Left lung (tissue), 10 donors: Measurements from ENCODE around the gene KARS1. TPM values are rescaled to one million over a fixed set of nuclear protein-coding genes. Genes with fewer than 3 reads are reported as not detected.
A peak's percentile ranks its signal among the peaks of the same experiment; 100 is the strongest.

Experiments used
- ATAC-seq: fragments of 200-7000 bp; cut with Tn5 transposase; one replicate; pipeline ENCODE4 v1.9.1; 2020; ENCODE audit warnings: moderate library complexity
- DNase-seq, 4 donors: peaks; one replicate each; pipeline ENCODE4 v3.0.0-alpha.2; 2013 to 2020
- H3K27ac ChIP-seq, 2 donors: fragments of 200-600 bp; sonication (generic) in 1 of 2; one replicate each; pipeline versions ENCODE4 v1.5.0 to v1.8.0; 2020 to 2021
- H3K27me3 ChIP-seq, 2 donors: fragments of 200-600 bp; sonication (generic) in 1 of 2; one replicate each; pipeline versions ENCODE4 v1.5.0 to v1.8.0; 2020 to 2021
- H3K36me3 ChIP-seq, 2 donors: fragments of 200-600 bp; sonication (generic) in 1 of 2; one replicate each; pipeline versions ENCODE4 v1.5.0 to v1.8.0; 2020 to 2021
- H3K4me1 ChIP-seq, 2 donors: fragments of 200-600 bp; one replicate each; pipeline ENCODE4 v1.8.0; 2021
- H3K4me3 ChIP-seq, 2 donors: fragments of 200-600 bp; sonication (generic) in 1 of 2; one replicate each; pipeline versions ENCODE4 v1.5.0 to v1.8.0; 2020 to 2021; ENCODE audit warnings: mild to moderate bottlenecking in 1 of 2
- H3K9me3 ChIP-seq, 2 donors: fragments of 200-600 bp; sonication (generic) in 1 of 2; one replicate each; pipeline versions ENCODE4 v1.5.0 to v1.8.0; 2020 to 2021
- intact Hi-C, 2 donors: fragments of 100-400 bp; cut with DNase I; formaldehyde crosslinking; loops; one replicate each; pipeline versions ENCODE4 v1.11.2 to v1.14.2; 2022
- polyA plus RNA-seq, 6 donors: library from polyadenylated mRNA; unstranded; fragments of 120-200 nt; gene quantifications; one replicate each; pipeline ENCODE4 v1.2.1, GENCODE V29; 2013; ENCODE audit not compliant: insufficient read length in 6 of 6
- total RNA-seq, 2 donors: library from RNA; stranded (reverse); fragmentation: NEBNext Ultra II Directional; extraction: Animal tissue kit (Norgen Biotek cat#: 25700); gene quantifications; one replicate each; pipeline ENCODE4 v1.2.1, GENCODE V29; 2021
- TF ChIP-seq, protein P1 (sequence below), 2 donors: fragments of 200-600 bp; sonication (generic) in 1 of 2; IDR thresholded peaks; one replicate each; pipeline versions ENCODE4 v1.5.0 to v1.8.0; 2021; ENCODE audit warnings: antibody characterized with exemption in 2 of 2
- donor health status: DM: no; HTN: yes; CAD: no.
- donor health status: DM: no; HTN: no; CAD: no.

The KARS1 gene
- total and polyA plus RNA-seq, 8 donors, result 80.0 to 128 (median 122) TPM

DNA sequence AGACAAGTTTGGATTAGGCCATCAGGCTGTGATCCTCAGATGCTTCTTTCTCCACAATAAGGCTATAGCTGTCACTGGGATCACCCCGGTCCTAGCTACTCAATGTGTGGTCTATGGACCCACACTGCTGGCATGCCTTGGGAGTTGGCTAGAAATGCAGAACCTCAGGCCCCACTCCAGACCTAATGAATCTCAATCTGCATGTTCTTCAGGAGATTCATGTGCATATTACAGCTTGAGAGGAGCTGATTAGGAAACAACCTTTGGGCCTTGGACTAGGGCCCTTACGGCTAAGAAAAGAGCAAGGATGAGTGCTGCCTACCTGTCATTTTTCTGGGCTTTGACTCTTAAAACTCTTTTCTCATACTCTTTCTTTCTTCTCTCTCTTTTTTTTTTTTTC is 31.8 kb downstream of the KARS1 start:
- ATAC-seq (no peak), DNase-seq (no peak)
- Histone ChIP-seq H3K36me3 (peaks cover 0 to 94% of the 10 kb centered on the region in 2 donors), H3K4me3 (no peak overlapping the region), H3K27me3 (no peaks in the 10 kb centered on the region), H3K4me1 (peaks cover 0 to 11% of the 10 kb centered on the region in 2 donors), H3K27ac (no peak overlapping the region), H3K9me3 (no peaks in the 10 kb centered on the region)
- intact Hi-C loops, result no loop called here
- TF ChIP-seq, protein P1, sequence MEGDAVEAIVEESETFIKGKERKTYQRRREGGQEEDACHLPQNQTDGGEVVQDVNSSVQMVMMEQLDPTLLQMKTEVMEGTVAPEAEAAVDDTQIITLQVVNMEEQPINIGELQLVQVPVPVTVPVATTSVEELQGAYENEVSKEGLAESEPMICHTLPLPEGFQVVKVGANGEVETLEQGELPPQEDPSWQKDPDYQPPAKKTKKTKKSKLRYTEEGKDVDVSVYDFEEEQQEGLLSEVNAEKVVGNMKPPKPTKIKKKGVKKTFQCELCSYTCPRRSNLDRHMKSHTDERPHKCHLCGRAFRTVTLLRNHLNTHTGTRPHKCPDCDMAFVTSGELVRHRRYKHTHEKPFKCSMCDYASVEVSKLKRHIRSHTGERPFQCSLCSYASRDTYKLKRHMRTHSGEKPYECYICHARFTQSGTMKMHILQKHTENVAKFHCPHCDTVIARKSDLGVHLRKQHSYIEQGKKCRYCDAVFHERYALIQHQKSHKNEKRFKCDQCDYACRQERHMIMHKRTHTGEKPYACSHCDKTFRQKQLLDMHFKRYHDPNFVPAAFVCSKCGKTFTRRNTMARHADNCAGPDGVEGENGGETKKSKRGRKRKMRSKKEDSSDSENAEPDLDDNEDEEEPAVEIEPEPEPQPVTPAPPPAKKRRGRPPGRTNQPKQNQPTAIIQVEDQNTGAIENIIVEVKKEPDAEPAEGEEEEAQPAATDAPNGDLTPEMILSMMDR (IDR thresholded peaks at IDR 0.05), result no peak

DNA sequence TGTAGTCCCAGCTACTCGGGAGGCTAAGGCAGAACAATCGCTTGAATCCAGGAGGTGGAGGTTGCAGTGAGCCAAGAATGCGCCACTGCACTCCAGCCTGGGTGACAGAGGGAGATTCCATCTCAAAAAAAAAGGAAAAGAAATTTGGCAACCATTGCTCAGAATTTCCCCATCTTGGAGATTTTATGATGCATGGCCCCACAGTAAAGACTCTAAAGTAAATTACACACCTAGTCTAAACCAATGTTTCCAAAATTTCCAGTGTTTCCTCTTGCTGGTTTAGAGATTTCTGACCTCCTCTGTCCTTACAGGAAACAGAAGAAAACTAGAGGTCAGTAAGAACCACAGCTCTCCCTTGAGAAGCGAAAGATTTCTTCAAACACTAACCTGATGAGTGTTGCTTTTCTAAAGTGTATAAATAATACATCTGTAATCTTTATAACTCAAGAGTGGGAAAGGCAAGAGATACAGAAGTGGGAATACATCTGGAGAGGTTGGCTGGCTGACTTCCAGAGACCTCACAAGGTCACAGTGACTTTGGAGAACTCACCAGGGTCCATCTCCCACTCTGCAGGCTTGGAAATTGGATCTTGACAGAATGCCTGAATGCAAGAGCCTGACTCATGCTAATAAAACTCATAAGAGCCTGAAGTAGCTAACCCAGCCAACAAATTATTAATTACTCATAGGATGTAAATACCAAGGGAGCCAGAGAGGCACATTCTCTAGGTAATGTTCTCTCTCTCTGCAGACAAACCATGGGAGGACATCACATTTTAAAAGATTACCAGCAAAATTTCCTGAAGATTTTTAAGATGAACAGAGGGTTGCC is 33.2 kb downstream of the KARS1 start:
- H3K36me3 ChIP-seq, result peaks cover 0 to 99% of the 10 kb centered on the region in 2 donors
- H3K4me1 ChIP-seq, result no peaks in the 10 kb centered on the region
- intact Hi-C loops, result no loop called here
- TF ChIP-seq, protein P1 (IDR thresholded peaks at IDR 0.05), result no peak
- H3K27ac ChIP-seq, result no peak overlapping the region
- DNase-seq, result no peak
- H3K9me3 ChIP-seq, result no peaks in the 10 kb centered on the region
- H3K4me3 ChIP-seq, result no peak overlapping the region
- H3K27me3 ChIP-seq, result no peaks in the 10 kb centered on the region
- ATAC-seq, result peak; percentile 82

DNA sequence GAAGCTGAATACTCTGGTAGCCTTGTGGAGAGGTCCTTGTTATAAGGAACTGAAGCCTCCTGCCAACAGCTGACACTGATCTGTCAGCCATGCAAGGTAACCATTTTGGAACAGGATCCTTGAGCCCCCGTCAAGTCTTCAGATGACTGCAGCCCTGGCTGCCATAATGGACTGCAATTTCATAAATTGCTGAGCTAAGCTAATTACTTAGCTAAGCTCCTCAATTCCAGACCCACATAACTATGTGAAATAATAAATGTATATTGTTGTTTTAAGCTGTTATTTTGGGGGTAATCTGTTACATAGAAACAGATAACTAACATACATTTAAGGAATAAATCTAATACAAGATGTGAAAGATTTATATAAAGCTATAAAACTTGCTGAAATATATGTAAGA is 41.0 kb downstream of the KARS1 start:
- Histone ChIP-seq H3K36me3 (peaks cover 3 to 96% of the 10 kb centered on the region in 2 donors), H3K27ac (no peak overlapping the region), H3K9me3 (peaks cover 0 to 7% of the 10 kb centered on the region in 2 donors), H3K4me1 (no peaks in the 10 kb centered on the region), H3K4me3 (no peak overlapping the region), H3K27me3 (no peaks in the 10 kb centered on the region)
- ATAC-seq (no peak), DNase-seq (no peak)
- intact Hi-C loops, result no loop called here
- TF ChIP-seq, protein P1 (IDR thresholded peaks at IDR 0.05), result no peak

DNA sequence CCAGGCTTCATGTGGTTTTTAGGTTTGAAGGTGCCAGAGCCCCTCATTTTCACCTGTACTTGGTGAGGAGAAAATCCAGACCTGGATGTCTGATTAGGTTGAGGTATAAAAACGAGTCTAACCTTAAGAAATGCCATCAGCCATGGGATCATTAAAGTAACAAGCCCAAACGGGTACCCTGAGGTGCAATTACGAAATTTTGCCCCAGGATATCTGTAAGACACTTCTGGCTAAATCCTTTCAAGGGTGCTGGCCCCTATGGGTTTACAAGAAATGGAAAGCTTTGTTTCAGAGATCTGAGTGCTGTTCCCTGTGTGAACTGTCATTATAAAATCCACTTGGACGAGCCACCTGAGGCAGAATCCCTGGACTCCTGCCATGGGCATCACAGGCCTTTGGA is 44.2 kb downstream of the KARS1 start:
- no peak for ATAC-seq
- H3K36me3 ChIP-seq, result peaks cover 3 to 94% of the 10 kb centered on the region in 2 donors

More for the DNA sequence above, 44.2 kb downstream of the KARS1 start:
- H3K4me1 ChIP-seq, result no peaks in the 10 kb centered on the region
- H3K4me3 ChIP-seq, result no peak overlapping the region
- intact Hi-C loops, result no loop called here
- no peaks in the 10 kb centered on the region for H3K27me3 ChIP-seq
- peaks cover 0 to 7% of the 10 kb centered on the region in 2 donors for H3K9me3 ChIP-seq
- DNase-seq, result no peak
- TF ChIP-seq, protein P1 (IDR thresholded peaks at IDR 0.05), result no peak
- no peak overlapping the region for H3K27ac ChIP-seq
